Esophagus squamous epithelium (tissue), 5 donors: ENCODE data around the gene WDFY1. TPM values are rescaled to one million over a fixed set of nuclear protein-coding genes. Genes with fewer than 3 reads are reported as not detected.

ENCODE experiments used
- DNase-seq: peaks from one replicate; lab custom pipeline; 2025; lab: John Stamatoyannopoulos, UW
- H3K27ac ChIP-seq, 4 donors: fragments of 200-600 bp; sonication (generic); one replicate each; pipeline ENCODE4 v1.5.1; 2016 to 2019; ENCODE audit warnings: mild to moderate bottlenecking in 1 of 4
- H3K27me3 ChIP-seq, 4 donors: fragments of 200-600 bp; sonication (generic); 1 replicate in 3 of 4; 2 replicates in 1 of 4; pipeline versions ENCODE4 v1.5.1 to v1.6.0; 2017 to 2021; ENCODE audit warnings: antibody characterized with exemption in 1 of 4
- H3K36me3 ChIP-seq, 3 donors: fragments of 200-600 bp; sonication (generic); one replicate each; pipeline ENCODE4 v1.5.1; 2016 to 2019
- H3K4me1 ChIP-seq, 3 donors: fragments of 200-600 bp; sonication (generic); one replicate each; pipeline ENCODE4 v1.5.1; 2017 to 2019
- H3K4me3 ChIP-seq, 4 donors: fragments of 200-600 bp; sonication (generic); 1 replicate in 3 of 4; 2 replicates in 1 of 4; pipeline ENCODE4 v1.5.1; 2016 to 2019; ENCODE audit warnings: mild to moderate bottlenecking in 2 of 4, moderate library complexity in 1 of 4
- H3K9me3 ChIP-seq, 3 donors: fragments of 200-600 bp; sonication (generic); one replicate each; pipeline ENCODE4 v1.5.1; 2016 to 2019
- CTCF ChIP-seq, 6 experiments: fragments of 450-650 bp in 4 of 6; fragments of 200-600 bp in 2 of 6; sonication (generic) in 2 of 6; IDR thresholded peaks; one replicate each; pipeline ENCODE4 v1.5.1; 2016 to 2019; ENCODE audit warnings: antibody characterized with exemption in 6 of 6, mild to moderate bottlenecking in 4 of 6, moderate library complexity in 4 of 6
- POLR2A ChIP-seq, 4 donors: fragments of 450-650 bp; IDR thresholded peaks; one replicate each; pipeline ENCODE4 v1.6.1; 2017; ENCODE audit warnings: antibody characterized with exemption in 4 of 4, mild to moderate bottlenecking in 4 of 4, moderate library complexity in 3 of 4
- WGBS, 2 donors: methylation state at CpG; one replicate each; pipeline ENCODE4 v1.1.5; 2018; 5-methylcytosine and 5-hydroxymethylcytosine counted together
- intact Hi-C: fragments of 100-400 bp; cut with DNase I; formaldehyde crosslinking; loops from one replicate; pipeline ENCODE4 v1.15.0; 2022
- total RNA-seq, 4 donors: library from RNA; depleted of rRNA; stranded (reverse); fragments of >200 nt; gene quantifications; one replicate each; pipeline ENCODE4 v1.1.0, GENCODE V29; 2016
- donor health status: DM: yes; HTN: yes; CAD: no.

Gene WDFY1
- total RNA-seq = 10 to 100 TPM; 13.8 to 36.4 (median 21.3) TPM

GRCh38 chr2:223944703-223945531, at the start of gene WDFY1:
Gene WDFY1 (minus strand): TSS chr2:223945335. CDS start chr2:223945284, 51 bp downstream.
- Histone ChIP-seq H3K27ac (peak within 1 kb of the TSS; percentile 87 to 95 (median 92)), H3K4me3 (peak within 1 kb of the TSS; percentile 79 to 98 (median 88)), H3K4me1 (peaks cover 8 to 54% (median 20%) of the 10 kb centered on the region in 3 donors), H3K36me3 (peaks cover 0 to under 1% (median 0%) of the 10 kb centered on the region in 3 donors), H3K9me3 (no peaks in the 10 kb centered on the region), H3K27me3 (no peaks in the 10 kb centered on the region)
- intact Hi-C loops = no loop called here
- TF ChIP-seq POLR2A (IDR thresholded peaks at IDR 0.05) (peak in 2 of 4 donors; percentile 75 to 85), CTCF (IDR thresholded peaks at IDR 0.05) (peak in 1 of 6 experiments; percentile 23)
- WGBS, 2 donors = 0% methylated on average over 1 to 18 of the region's 87 CpGs
- peak; percentile 33 for DNase-seq

- 75 to 78% methylated on average over 4 of the region's 4 CpGs for WGBS, 2 donors
- no peak for TF ChIP-seq CTCF (IDR thresholded peaks at IDR 0.05)
- no peak for TF ChIP-seq POLR2A (IDR thresholded peaks at IDR 0.05)
- intact Hi-C loops = loop anchor here (5.0 kb wide), 1 partner anchor 288 kb away; no protein-coding TSS in a partner anchor
Observed at GRCh38 chr2:223994562-223995162, 49.5 kb upstream of the WDFY1 start.

GRCh38 chr2:223993634-223994232, 48.6 kb upstream of the WDFY1 start:
- DNase-seq = no peak
- WGBS, 2 donors = 29 to 31% methylated on average over 5 of the region's 5 CpGs
- no peak overlapping the region for H3K27ac ChIP-seq
- no peaks in the 10 kb centered on the region for H3K9me3 ChIP-seq
- H3K4me1 ChIP-seq = peaks cover 0 to 11% (median 0%) of the 10 kb centered on the region in 3 donors
- H3K36me3 ChIP-seq = peaks cover 0 to 18% (median 0%) of the 10 kb centered on the region in 3 donors
- no peak for TF ChIP-seq POLR2A (IDR thresholded peaks at IDR 0.05)
- peak; percentile 70 to 87 (median 80) for TF ChIP-seq CTCF (IDR thresholded peaks at IDR 0.05)
- H3K27me3 ChIP-seq = no peaks in the 10 kb centered on the region
- H3K4me3 ChIP-seq = no peak overlapping the region
- intact Hi-C loops = no loop called here

More at GRCh38 chr2:223994562-223995162, 49.5 kb upstream of the WDFY1 start:
- H3K9me3 ChIP-seq = no peaks in the 10 kb centered on the region
- H3K4me1 ChIP-seq = peaks cover 0 to 20% (median 0%) of the 10 kb centered on the region in 3 donors
- H3K27ac ChIP-seq = no peak overlapping the region
- DNase-seq = no peak
- H3K4me3 ChIP-seq = no peak overlapping the region
- peaks cover 0 to 14% (median 0%) of the 10 kb centered on the region in 3 donors for H3K36me3 ChIP-seq
- no peaks in the 10 kb centered on the region for H3K27me3 ChIP-seq

- intact Hi-C loops = no loop called here
- no peaks in the 10 kb centered on the region for H3K9me3 ChIP-seq
- TF ChIP-seq POLR2A (IDR thresholded peaks at IDR 0.05) = no peak
- no peak for TF ChIP-seq CTCF (IDR thresholded peaks at IDR 0.05)
- H3K27me3 ChIP-seq = no peaks in the 10 kb centered on the region
- peaks cover 0 to 13% (median 0%) of the 10 kb centered on the region in 3 donors for H3K36me3 ChIP-seq
- H3K4me3 ChIP-seq = no peak overlapping the region
- peaks cover 0 to 6% (median 0%) of the 10 kb centered on the region in 3 donors for H3K4me1 ChIP-seq
- WGBS, 2 donors = 88 to 90% methylated on average over 8 to 12 of the region's 12 CpGs
- no peak overlapping the region for H3K27ac ChIP-seq
- DNase-seq = no peak
Observed at GRCh38 chr2:223991611-223992010, 46.5 kb upstream of the WDFY1 start.
